ENCODE results near the gene DTX3L.

DNA sequence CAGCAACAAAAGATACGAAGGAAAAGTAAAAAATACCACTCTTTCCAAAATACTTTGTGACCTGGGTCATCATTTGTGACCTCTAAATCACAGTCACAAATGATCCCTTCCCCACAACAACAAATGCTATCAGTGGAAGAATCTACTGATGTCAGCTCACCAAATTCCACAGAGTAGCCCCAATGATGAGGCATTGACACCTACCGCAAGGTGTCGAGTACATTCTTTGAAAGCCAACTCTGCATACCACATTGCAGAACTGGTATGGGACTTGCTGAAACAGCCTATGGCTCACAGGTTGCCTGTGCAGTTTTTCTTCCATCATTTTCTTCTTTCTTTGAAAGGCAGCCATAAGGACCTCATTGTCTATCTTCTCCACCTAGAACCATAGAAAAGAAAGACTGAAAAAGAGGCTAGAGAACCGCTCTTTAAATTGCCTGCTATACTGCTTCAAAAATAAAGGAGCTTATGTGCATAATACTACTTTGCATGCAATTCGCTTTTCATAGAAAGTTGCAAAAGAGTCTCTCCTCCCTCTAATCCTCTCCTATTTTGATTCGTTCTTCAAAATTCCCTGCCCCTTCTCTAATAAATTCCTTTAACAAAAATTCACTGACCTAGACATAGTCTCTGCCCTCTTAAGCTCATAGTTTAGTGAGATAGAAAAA lies 28.0 kb upstream of the DTX3L start:
- no peak for TF ChIP-seq POLR2AphosphoS5 (IDR thresholded peaks at IDR 0.05; ENCODE audit: borderline replicate concordance, low read depth, low read length)
- no peak for TF ChIP-seq EZH2 (IDR thresholded peaks at IDR 0.05)
- no peak for TF ChIP-seq FOXP2 (optimal IDR thresholded peaks at IDR 0.05; ENCODE audit: control extremely low read depth, extremely low read length, insufficient read depth)

All from SK-N-MC (cell line).